ENCODE measurements around the gene OTUB2.

- no peak for TF ChIP-seq CTCF (IDR thresholded peaks at IDR 0.05)
- TF ChIP-seq POLR2A (IDR thresholded peaks at IDR 0.05), result no peak
Measured at GRCh38 chr14:93977171-93977570, 49.0 kb upstream of the OTUB2 start.

Measured in lower leg skin (tissue), 3 donors.